HCEC 1CT (cell line): ENCODE data around the gene PREX1.

Experiments used
- DNase-seq: peaks from one replicate; pipeline ENCODE4 v3.0.0-alpha.2; 2017

PREX1 gene

DNA sequence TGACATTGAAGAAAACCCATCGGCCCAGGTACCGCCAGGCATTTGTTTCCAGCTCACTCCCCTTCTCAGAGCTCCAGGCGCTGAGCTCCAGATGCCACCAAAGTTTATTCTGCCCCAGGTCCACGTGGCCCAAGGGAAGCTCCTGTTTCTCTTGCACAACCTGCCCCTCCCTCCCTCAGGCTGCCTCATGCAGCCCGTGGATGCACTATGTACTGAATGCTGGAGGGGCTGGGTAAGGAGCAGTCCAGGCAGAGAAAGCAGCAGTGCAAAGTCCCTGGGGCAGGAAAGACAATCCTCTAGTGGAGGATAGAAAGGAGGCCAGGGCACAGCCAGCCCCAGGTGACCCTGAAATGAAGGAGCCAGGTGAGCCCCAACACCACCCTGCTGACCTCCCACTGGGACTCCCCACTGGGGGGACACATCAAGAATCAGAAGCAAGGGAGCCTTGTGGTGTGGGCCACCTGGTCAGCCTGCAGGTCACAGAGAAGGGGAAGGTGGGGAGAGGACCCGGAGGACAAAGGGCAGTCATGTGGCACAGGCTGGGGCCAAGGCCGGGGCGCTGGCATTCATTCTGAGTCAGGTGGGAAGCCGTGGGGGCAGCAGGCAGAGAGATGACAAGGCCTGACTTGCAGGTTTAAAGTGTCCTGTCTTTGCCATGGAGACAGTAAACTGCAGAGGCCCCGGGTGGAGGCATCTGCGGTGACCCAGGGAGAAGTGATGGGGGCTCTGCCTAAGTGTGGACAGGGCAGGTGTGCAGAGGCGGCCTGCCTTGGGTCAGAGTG is 230.1 kb downstream of the PREX1 start:
- DNase-seq, result no peak

DNA sequence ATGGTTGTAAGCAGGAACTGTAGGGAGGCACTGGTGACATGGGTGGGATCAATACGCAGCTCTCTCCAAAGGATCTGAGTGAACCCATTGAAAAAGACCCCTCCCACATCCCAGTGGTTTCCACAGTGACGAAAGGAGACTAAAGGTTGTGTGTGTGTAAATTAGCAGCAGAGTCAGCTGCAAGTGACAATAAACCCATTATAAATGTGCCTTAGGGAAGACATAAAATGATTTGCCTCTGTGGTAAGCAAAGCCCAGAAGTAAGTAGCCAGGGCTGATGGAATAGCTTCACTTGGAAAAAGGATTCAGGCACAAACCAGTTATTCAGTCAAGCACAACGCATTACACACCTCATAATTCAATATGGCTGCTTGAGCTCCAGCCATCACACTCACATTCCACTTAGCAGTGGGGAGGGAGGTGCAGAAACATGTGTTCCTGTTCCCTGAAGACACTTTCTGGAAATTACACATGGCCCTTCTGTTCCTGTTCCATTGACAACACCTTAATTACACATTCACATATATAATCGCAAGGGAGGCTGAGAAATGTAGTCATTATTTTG is 231.4 kb downstream of the PREX1 start:
- DNase-seq, result no peak

DNA sequence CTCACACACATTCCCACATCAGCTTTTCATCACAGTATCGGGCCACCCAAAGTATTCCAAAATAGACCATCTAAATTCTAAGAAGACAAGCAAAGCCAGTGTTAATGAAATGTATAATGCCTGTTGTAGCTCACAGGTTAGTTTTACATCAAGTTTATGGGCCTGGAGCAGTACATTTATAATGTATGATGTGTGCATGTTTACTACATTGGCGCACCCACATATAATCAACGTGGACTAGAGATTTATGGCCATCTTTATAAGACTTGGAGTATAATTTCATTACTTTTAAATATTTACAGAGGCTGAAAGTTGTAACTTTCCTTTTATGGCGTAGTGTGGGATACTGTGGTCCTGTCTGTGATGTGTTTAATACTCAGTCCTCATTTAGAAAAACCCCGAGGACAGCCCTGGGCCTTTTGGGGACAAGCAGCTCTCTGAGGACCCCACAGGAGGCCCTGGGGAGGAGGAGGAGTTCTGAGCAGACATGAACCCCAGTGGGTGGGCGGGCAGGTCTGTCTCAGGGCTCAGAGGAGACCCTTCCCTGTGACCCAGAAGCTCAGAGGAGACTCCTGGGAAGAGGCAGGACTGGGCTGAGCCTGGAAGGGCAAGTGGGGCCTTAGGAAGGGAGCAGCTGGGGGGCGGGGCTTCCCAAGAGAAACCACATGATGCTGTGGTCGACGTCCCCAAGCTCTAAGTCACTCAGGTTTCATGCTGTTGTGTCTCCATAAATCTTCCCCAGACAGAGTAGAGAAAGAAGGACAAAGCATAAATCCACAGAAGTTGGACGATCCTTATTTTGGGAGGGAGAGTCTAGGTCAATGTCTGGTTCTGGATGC is 232.1 kb downstream of the PREX1 start:
- no peak for DNase-seq

DNA sequence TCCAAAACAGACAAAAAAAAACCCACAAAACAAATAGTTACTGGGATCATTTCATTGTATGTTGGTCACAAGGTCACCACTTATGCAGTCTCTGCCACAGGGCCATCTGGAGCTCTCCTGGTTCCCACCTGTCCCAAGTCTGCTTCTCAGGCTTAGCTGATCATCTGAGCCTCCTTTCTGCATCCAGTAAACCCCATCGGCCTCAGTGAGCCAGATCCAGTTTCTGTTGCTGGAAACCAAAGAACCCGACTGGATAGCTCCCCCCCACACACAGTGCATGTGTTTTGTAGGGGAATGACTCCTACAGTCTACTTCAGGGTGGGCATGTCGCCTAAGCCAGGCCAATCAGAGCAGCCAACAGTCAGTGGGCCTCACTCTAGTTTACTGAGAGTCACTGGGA is 233.3 kb downstream of the PREX1 start:
- no peak for DNase-seq

DNA sequence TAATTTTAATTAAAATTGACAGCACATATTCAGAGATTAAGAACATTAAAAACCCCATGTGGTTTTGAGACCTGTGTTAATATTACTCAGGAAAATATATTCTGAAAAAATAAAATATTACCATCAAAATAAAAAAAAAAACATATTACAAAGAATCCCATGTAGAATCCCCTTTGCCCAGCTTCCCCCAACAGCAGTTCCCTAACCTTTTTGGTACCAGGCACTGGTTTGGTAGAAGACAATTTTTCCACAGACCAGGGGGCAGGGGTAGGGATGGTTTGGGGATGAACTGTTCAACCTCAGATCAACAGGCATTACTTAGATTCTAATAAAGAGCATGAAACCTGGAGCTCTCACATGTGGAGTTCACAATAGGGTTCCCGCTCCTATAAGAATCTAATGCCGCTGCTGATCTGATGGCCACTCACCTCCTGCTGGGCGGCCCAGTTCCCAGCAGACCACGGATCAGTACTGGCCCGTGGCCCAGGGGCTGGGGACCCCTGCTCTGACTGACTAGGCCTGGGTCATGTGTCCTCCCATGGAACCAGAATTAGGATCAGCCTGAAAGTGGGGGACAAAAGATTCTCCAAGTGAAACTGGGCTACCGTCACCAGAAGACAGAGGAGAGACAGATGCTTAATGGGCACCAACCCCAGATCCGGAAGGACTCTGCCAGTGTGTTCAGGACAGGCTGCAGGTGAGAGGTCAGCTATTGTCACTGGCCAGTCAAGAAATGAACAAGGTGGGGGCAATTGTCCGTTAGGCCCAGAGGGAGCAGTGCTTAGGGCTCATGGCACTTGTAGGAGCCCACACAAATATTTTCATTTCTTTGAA is 235.5 kb downstream of the PREX1 start:
- no peak for DNase-seq

DNA sequence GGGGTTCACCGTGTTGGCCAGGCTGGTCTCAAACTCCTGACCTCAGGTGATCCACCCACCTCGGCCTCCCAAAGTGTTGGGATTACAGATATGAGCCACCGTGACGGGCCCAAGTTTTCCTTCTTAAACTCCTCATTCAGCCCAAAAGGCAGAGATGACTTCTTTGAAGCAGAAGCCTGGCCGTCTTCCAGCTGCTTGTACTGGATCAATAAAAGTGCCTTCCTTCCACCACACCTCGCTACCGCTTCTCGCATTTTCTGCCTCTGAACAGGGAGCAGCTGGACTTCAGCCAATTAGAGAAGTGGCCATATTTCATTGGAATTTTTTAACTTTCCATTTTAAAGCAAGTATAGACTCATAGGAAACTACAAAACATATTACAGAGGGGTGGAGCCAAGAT is 241.1 kb downstream of the PREX1 start:
- DNase-seq, result no peak

DNA sequence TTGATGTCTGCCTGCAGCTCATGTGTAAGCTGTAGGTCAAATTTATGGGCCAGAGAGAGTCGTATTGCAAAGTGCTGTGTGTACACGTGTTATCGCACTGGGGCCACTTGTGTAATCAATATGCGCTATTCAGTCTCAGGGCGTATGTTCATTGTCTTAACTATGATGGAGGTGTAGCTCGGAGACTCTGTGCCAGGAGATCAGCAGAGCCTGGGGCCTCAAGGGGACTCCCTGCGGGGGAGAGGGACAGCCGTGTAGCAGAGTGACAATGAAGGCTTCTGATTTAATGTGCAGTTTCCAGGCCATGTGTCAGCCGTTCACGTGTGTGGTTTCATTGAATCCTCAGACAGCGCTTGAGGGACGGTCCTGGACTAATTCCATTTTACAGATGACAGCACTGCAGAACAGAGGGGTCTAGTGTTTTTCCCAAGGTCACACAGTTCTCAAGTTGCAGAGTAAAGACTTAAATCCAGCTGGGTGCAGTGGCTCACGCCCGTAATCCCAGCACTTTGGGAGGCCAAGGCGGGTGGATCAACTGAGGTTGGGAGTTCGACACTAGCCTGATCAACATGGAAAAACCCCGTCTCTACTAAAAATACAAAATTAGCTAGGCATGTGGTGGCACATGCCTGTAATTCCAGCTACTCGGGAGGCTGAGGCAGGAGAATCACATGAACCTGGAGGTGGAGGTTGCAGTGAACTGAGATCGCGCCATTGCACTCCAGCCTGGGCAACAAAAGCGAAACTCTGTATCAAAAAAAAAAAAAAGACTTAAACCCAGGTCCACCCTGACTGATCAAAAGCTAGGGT is 242.5 kb downstream of the PREX1 start:
- no peak for DNase-seq

DNA sequence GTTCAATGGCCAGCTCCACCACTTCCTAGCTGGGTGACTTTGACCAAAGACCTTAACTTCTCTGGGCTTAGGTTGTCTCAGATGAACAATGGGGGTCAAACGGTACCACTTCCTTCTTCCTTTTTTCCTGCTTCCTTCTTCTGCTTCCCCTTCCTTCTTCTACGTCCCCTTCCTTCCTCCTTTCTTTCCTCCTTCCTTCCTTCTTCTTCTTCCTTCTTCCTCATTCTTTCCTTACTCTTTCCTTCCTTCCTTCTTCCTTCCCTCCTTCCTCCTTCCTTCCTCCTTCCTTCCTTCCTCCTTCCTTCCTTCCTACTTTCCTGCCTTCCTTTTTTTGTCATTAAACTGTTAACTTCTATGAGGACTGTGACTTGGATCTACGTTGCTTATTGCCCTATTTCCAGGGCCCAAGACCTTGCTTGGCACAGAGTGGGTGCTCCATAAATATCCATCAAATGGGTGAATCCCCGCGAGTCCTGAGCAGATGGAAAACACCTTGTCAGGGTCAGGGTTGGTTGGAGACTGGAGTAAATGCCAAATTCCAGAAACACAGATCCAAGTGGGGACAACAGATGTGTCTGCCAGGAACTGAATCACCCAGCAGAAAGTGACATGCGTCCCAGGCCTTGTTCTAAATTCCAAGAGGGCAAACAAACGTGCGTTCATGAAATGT is 243.3 kb downstream of the PREX1 start:
- DNase-seq, result no peak

DNA sequence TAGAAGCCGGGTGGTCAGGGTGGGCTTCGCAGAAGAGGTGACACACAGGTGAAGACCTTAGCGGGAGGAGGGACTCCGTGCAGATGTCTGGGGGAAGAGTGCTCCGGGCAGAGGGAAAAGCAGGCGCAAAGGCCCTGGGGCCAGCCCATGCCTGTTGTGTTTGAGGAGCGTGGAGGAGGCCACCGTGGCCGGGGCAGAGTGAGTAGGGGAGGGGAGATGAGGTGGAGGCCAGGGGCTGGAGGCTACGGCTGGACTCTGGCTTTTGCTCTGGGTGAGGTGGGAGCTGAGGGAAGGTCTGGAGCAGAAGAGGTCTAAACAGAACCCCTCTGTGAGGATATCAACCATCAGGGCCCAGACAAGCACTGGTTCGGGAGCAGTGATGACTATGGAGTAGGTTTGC is 244.0 kb downstream of the PREX1 start:
- no peak for DNase-seq

DNA sequence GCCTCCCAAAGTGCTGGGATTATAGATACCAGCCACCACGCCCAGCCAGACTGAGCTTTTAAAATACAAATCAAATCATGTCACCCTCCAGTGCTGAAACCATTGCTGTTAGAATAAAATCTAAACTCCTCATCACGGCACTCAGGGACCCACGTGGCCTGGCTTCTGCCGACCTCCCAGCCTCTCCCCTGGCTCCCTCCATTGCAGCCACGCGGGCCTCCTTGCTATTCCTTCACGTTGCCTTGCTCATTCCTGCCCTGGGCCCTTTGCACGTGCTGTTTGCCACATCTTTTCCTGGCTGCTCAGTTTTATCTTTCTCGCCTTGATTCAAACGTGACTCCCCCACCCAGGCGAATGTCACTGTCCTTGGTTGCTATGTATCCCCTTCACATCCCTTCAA is 244.6 kb downstream of the PREX1 start:
- DNase-seq, result no peak

DNA sequence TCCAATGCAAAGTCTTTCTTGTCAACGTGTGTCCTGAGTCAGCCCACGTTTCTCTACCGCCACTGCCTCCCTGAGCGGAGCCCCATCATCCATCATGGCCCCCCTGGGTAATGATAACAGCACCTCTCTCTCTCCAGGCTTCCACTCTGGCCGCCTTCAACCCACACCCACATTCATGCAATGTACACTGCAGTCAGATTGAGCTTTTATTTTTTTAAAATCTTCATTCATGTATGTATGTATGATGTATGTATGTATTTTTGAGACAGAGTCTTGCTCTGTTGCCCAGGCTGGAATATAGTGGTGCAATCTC is 245.2 kb downstream of the PREX1 start:
- DNase-seq, result no peak

DNA sequence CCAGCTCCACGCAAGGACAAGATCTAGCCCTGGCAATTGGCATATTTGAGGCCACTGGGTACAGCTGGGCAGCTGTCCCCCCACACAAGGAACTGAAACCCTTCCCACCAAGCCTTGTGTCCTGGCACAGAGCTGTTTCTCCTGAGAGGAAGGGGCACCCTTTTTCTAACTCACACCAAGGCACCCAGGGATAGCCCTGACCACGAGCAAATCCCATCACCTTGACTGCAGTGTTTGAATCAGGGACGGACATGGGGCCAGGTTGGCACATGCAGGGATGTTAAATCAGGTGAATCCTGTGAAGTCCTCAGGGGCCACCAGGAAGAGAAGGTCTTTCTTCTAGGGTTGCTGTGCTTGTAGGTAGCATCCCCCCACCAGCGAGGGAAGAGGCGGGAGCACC is 246.6 kb downstream of the PREX1 start:
- DNase-seq, result no peak

DNA sequence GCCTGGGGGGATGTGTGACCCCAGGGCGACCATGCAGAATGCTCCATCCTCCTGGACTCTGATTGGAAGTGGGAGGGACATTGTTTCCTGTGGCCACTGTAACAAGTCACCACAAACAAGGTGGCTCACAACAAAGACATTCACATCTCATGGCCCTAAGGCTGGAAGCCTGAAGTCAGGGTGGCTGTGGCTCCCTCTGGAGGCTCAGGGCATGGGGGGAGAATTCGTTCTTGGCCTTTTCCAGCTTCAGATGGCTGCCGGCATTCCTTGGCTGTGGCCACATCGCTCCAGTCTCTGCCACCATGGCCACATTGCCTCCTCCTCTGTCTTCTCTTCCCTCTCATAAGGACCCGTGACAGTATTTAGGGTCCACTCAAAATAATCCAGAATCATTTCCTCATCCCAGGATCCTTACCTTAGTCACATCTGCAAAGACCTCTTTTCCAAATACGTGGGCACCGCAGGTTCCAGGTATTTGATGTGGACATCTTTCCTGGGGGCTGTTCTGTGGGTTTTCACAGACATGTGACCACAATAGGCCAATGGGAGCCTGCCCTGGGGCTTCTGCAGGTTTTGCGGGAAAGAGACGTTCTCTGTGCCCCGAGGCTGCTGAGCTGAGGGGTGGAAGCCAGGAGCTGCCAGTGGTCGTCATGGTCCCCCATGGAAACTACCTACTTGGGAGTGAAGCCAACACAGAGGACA is 249.3 kb downstream of the PREX1 start:
- DNase-seq, result no peak

DNA sequence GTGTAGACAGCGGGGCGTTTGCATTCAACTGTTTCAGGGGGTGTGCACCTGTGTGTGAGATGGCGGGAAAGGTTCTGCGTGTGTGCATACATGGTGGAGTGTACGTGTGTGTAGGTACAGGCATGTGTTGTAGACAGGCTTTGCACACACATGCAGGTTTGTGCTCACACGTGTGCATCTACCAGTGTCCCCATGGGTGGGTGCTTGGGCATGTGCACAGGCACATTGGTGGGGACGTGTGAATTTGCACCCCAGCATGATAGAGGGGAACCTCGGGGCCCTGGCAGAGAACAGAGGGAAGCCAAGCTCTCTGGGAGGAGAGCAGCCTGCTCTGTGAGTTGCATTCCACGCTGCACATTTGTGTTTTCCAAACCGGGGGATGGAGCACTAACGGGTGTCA is 250.2 kb downstream of the PREX1 start:
- no peak for DNase-seq

DNA sequence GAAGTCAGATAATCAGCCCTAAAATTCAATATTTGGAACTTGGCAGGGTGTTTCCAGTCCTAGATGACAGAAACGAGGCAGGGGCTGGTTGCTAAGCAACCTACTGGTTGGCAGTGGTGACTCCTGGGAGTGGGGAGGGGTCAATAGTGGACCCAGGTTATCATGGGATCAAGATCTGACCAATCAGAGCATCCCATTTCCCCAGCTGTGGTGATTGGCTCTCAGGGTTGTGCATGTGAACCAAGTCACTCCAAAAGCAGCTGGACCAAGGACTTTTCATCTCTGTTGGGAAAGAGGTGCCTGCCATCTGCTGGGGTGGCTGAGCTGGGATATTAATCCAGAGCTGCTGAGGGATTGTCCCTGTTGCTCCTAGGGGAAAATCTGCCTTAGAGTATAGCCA is 253.4 kb downstream of the PREX1 start:
- no peak for DNase-seq
